B cell (primary cell): ENCODE results near the gene CDK5RAP2. TPM values are rescaled to one million over a fixed set of nuclear protein-coding genes. Genes with fewer than 3 reads are reported as not detected.

Source experiments
- ATAC-seq: fragments of 200-7000 bp; cut with Tn5 transposase; one replicate; pipeline ENCODE4 v1.10.0; 2021; ENCODE audit warnings: low read depth, mild to moderate bottlenecking, moderate number of reproducible peaks, moderate library complexity
- CTCF ChIA-PET: fragments of 350-600 bp; sonication (Branson Sonifier 250); formaldehyde crosslinking; loops from one replicate; lab custom pipeline; 2021; ENCODE audit warnings: antibody characterized with exemption, inconsistent platforms; lab: Charles Lee
- POLR2A ChIA-PET: fragments of 350-600 bp; sonication (Branson Sonifier 250); formaldehyde crosslinking; loops from one replicate; lab custom pipeline; 2021; ENCODE audit warnings: antibody characterized with exemption; lab: Charles Lee
- DNase-seq: peaks from one replicate; pipeline ENCODE4 v3.0.0; 2013
- H2AFZ ChIP-seq: 2 replicates; pipeline ENCODE4 v1.6.1; 2012; ENCODE audit warnings: mild to moderate bottlenecking, low read depth, low read length; ENCODE audit not compliant: insufficient read depth, poor library complexity, severe bottlenecking
- H3K27ac ChIP-seq, 2 donors: 1 replicate in 1 of 2; 2 replicates in 1 of 2; pipeline ENCODE4 v1.5.1; 2012 to 2013; ENCODE audit warnings: low read length in 2 of 2, mild to moderate bottlenecking in 2 of 2, moderate library complexity in 1 of 2
- H3K27me3 ChIP-seq, 4 experiments: fragments of 200-600 bp in 1 of 4; sonication (generic) in 1 of 4; replicated peaks in 1 of 4; 1 replicate in 2 of 4; 2 replicates in 2 of 4; pipeline versions ENCODE4 v1.6.1 to v1.7.0; 2013 to 2016; ENCODE audit warnings: low read length in 3 of 4, mild to moderate bottlenecking in 2 of 4, mixed read lengths in 1 of 4, moderate library complexity in 1 of 4; ENCODE audit not compliant: insufficient read depth in 4 of 4, control insufficient read depth in 3 of 4; ENCODE audit errors: control extremely low read depth in 1 of 4
- H3K36me3 ChIP-seq, 2 experiments: replicated peaks in 1 of 2; 1 replicate in 1 of 2; 2 replicates in 1 of 2; pipeline versions ENCODE4 v1.6.1 to v1.7.1; 2013; ENCODE audit warnings: low read length in 1 of 2; ENCODE audit not compliant: insufficient read depth in 2 of 2, control insufficient read depth in 1 of 2; ENCODE audit errors: control extremely low read depth in 1 of 2, extremely low read depth in 1 of 2
- H3K4me1 ChIP-seq, 2 donors: fragments of 200-600 bp in 1 of 2; sonication (generic) in 1 of 2; 1 replicate in 1 of 2; 2 replicates in 1 of 2; pipeline versions ENCODE4 v1.5.1 to v1.6.1; 2013 to 2017; ENCODE audit warnings: low read length in 2 of 2; ENCODE audit not compliant: control insufficient read depth in 2 of 2, insufficient read depth in 2 of 2
- H3K4me2 ChIP-seq: replicated peaks from 2 replicates; pipeline ENCODE3; 2012; ENCODE audit warnings: mild to moderate bottlenecking, low read depth, low read length; ENCODE audit not compliant: poor library complexity, severe bottlenecking
- H3K4me3 ChIP-seq, 5 experiments: fragments of 200-600 bp in 1 of 5; sonication (generic) in 1 of 5; 1 replicate in 3 of 5; 2 replicates in 2 of 5; pipeline versions ENCODE4 v1.5.1 to v1.7.0; 2011 to 2016; ENCODE audit warnings: low read length in 4 of 5, mild to moderate bottlenecking in 4 of 5, low read depth in 2 of 5, control low read depth in 1 of 5, moderate library complexity in 1 of 5; ENCODE audit not compliant: insufficient read depth in 1 of 5; ENCODE audit errors: control extremely low read depth in 1 of 5, extremely low read depth in 1 of 5
- H3K79me2 ChIP-seq: fragments of 200-600 bp; sonication (generic); one replicate; pipeline ENCODE4 v1.6.0; 2016; ENCODE audit warnings: low read length; ENCODE audit not compliant: control insufficient read depth, insufficient read depth
- H3K9ac ChIP-seq: fragments of 200-600 bp; sonication (generic); 2 replicates; pipeline ENCODE4 v1.6.1; 2017; ENCODE audit warnings: mild to moderate bottlenecking, low read length, moderate library complexity
- H3K9me3 ChIP-seq, 3 donors: one replicate each; pipeline versions ENCODE4 v1.6.1 to v1.7.1; 2013; ENCODE audit warnings: low read length in 2 of 3; ENCODE audit not compliant: control insufficient read depth in 2 of 3, insufficient read depth in 1 of 3; ENCODE audit errors: control extremely low read depth in 1 of 3
- H4K20me1 ChIP-seq: 2 replicates; pipeline ENCODE4 v1.6.0; 2012; ENCODE audit warnings: mild to moderate bottlenecking, low read length; ENCODE audit not compliant: insufficient read depth, control insufficient read depth, poor library complexity, severe bottlenecking
- H3K27ac Mint-ChIP-seq: one replicate; pipeline ENCODE4 v1.8.0; 2021; ENCODE audit warnings: mixed read lengths
- H3K27me3 Mint-ChIP-seq: one replicate; pipeline ENCODE4 v1.8.0; 2021; ENCODE audit warnings: mixed read lengths
- H3K4me1 Mint-ChIP-seq: one replicate; pipeline ENCODE4 v1.8.0; 2021; ENCODE audit warnings: mixed read lengths
- H3K4me3 Mint-ChIP-seq: one replicate; pipeline ENCODE4 v1.8.0; 2021; ENCODE audit warnings: mixed read lengths
- H3K9me3 Mint-ChIP-seq: one replicate; pipeline ENCODE4 v1.8.0; 2022; ENCODE audit warnings: mixed read lengths; ENCODE audit not compliant: insufficient read depth
- CTCF ChIP-seq: fragments of 200-600 bp; IDR thresholded peaks from one replicate; pipeline ENCODE4 v1.8.0; 2022; ENCODE audit warnings: antibody characterized with exemption, mild to moderate bottlenecking
- EZH2 ChIP-seq: IDR thresholded peaks from 2 replicates; pipeline ENCODE4 v1.6.1; 2012; ENCODE audit warnings: borderline replicate concordance, low read depth, mild to moderate bottlenecking, moderate library complexity, low read length; ENCODE audit not compliant: insufficient read depth, poor library complexity, severe bottlenecking
- WGBS: methylation state at CpG from one replicate; pipeline ENCODE4 v1.1.5; 2013; ENCODE audit warnings: missing lambda C conversion rate; ENCODE audit not compliant: insufficient coverage; 5-methylcytosine and 5-hydroxymethylcytosine counted together
- intact Hi-C: fragments of 100-400 bp; cut with micrococcal nuclease; formaldehyde crosslinking; loops from one replicate; pipeline ENCODE4 v1.10.0; 2022
- polyA plus RNA-seq: library from polyadenylated mRNA; depleted of rRNA; stranded (reverse); fragments of >200 nt; gene quantifications from 2 replicates; pipeline ENCODE4 v1.2.3, GENCODE V29; 2012
- total RNA-seq, 2 donors: library from RNA; stranded (reverse); fragments of 120-200 nt in 1 of 2; gene quantifications; 1 replicate in 1 of 2; 2 replicates in 1 of 2; pipeline versions ENCODE4 v1.2.3 to v1.2.4, GENCODE V29; 2013 to 2022

Gene CDK5RAP2
- total and polyA plus RNA-seq, 2 donors (not counting 1 experiment from before 2014, with no cell fraction given), result 31.3 to 122 TPM

GRCh38 chr9:120627073-120627472 lies 47.1 kb upstream of the CDK5RAP2 start:
- Histone ChIP-seq H3K4me1 (no peaks in the 10 kb centered on the region), H3K9me3 (no peaks in the 10 kb centered on the region), H3K27me3 (no peaks in the 10 kb centered on the region), H4K20me1 (no peaks in the 10 kb centered on the region), H3K79me2 (no peaks in the 10 kb centered on the region), H2AFZ (no peak overlapping the region), H3K36me3 (no peaks in the 10 kb centered on the region), H3K27ac (no peak overlapping the region), H3K4me2 (no peak overlapping the region), H3K9ac (no peak overlapping the region), H3K4me3 (no peak overlapping the region)
- ATAC-seq, result no peak
- TF ChIP-seq EZH2 (no peak), CTCF (no peak)
- intact Hi-C loops, result no loop called here
- ChIA-PET POLR2A (no interaction called here), CTCF (interaction anchor here (1.0 kb wide), 1 partner anchor 7 kb away, joined by 4 read pairs; no protein-coding TSS in a partner anchor)
- DNase-seq, result no peak
- H3K27me3 Mint-ChIP-seq, result no peaks in the 10 kb centered on the region
- WGBS, result no CpG with 5 or more reads among the region's 2 CpGs
- no peak overlapping the region for H3K4me3 Mint-ChIP-seq
- H3K27ac Mint-ChIP-seq, result no peak overlapping the region
- H3K9me3 Mint-ChIP-seq, result no peaks in the 10 kb centered on the region
- H3K4me1 Mint-ChIP-seq, result no peaks in the 10 kb centered on the region

- Histone ChIP-seq H3K79me2 (no peaks in the 10 kb centered on the region), H3K4me2 (no peak overlapping the region), H3K4me3 (no peak overlapping the region), H3K9me3 (no peaks in the 10 kb centered on the region), H3K36me3 (no peaks in the 10 kb centered on the region), H3K4me1 (no peaks in the 10 kb centered on the region), H4K20me1 (no peaks in the 10 kb centered on the region), H3K27ac (no peak overlapping the region), H2AFZ (no peak overlapping the region), H3K9ac (no peak overlapping the region), H3K27me3 (no peaks in the 10 kb centered on the region)
- no peaks in the 10 kb centered on the region for H3K9me3 Mint-ChIP-seq
- no peaks in the 10 kb centered on the region for H3K27me3 Mint-ChIP-seq
- H3K4me1 Mint-ChIP-seq, result no peaks in the 10 kb centered on the region
- no peak overlapping the region for H3K4me3 Mint-ChIP-seq
- WGBS, result no CpG with 5 or more reads among the region's 1 CpG
- no peak for DNase-seq
- intact Hi-C loops, result no loop called here
- POLR2A ChIA-PET, result no interaction called here
- H3K27ac Mint-ChIP-seq, result no peak overlapping the region
- CTCF ChIA-PET, result interaction anchor here (1.1 to 2.3 kb wide), 3 partner anchors 12 to 433 kb away, joined by 4 to 7 read pairs (median 6); no protein-coding TSS in a partner anchor
- TF ChIP-seq CTCF, result no peak
- TF ChIP-seq EZH2, result no peak
- ATAC-seq, result no peak
These were observed 46.5 kb upstream of the CDK5RAP2 start for GRCh38 chr9:120626512-120626911.
